Activated gamma-delta T cell (primary cell): ENCODE results near the gene CLECL1.
"Not testable (repeated sequence)": the region's sequence is repeated elsewhere in the genome, so short reads cannot be mapped to it uniquely, and the experiment has no call there.

Experiments used
- DNase-seq: peaks from one replicate; lab custom pipeline; 2025; lab: John Stamatoyannopoulos, UW

CLECL1 gene

DNA sequence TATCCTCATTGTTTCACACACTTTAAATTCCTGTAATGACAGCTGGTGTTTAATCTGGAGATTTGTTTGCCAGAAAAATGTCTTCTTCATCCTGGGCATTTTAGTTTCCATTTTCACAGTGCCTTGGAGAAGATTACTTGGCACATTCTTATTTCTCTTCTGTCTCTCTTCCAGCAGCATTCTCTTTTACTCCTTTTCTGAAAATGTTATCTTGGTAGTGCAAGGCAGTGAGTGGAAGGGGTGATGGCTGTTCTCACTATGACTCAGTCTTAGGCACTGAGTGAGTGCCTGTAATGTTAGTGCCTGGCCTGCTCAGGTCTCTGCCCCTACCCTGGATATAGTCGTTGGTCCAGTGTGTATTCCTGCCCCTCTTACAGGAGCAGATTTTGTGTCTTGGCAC lies 13.1 kb downstream of the CLECL1 start:
- DNase-seq, result no peak

- no peak for DNase-seq
These were observed 13.9 kb downstream of the CLECL1 start for GRCh38 chr12:9718968-9719367.

- no peak for DNase-seq
These were observed 15.6 kb downstream of the CLECL1 start for GRCh38 chr12:9717070-9717925.

- DNase-seq, result not testable (repeated sequence)
These were observed 19.8 kb downstream of the CLECL1 start for GRCh38 chr12:9713032-9713558.

- no peak for DNase-seq
These were observed 21.2 kb downstream of the CLECL1 start for GRCh38 chr12:9711664-9712063.

- DNase-seq, result no peak
These were observed 22.1 kb downstream of the CLECL1 start for GRCh38 chr12:9710584-9711375.

GRCh38 chr12:9708853-9709252 lies 24.0 kb downstream of the CLECL1 start:
- no peak for DNase-seq

DNA sequence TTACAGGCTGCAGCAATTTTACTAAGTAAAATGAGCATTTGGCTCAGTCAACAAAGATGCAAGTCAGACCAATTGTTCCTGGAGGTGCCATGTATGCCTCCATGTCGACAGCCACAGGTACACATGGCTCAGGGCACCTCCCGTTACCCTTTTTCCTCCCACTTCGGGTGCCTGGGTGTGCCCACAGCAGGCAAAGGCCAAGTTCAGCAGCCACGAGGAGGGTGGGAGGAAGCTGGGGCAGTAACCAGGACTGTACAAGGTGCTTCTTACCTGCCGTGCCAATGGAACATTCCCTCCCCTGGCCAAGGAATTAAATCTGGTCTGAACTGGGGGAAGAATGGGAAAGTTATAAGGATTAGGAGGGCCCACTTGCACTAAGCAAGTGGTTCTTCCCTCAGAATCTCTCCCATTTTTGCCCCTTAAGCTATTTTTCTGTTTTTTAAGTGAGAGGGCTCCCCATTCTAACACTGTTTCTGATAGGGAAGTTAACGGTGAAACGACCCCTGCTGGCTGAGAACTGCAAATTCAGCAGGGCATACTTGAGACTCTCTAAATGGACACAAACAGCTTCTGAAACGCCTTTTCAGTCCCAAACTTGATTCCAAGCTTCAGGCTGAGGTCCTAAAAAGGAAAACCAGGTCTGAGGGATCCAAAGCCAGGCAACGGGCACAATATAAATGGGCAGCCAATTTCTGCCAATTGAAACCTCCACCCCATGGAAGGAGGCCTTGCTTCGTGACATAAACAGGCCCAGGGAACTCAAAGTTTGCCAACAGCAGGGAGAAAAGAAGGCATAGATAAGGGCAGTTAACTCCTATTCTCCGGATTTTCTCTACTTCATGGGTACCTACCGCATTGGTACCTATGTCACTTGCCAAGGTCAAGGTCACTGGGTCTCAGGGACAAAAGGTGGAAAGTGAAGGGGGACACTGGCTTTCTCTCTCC lies 24.8 kb downstream of the CLECL1 start:
- DNase-seq, result no peak

- no peak for DNase-seq
These were observed 25.5 kb downstream of the CLECL1 start for GRCh38 chr12:9707356-9707755.

DNA sequence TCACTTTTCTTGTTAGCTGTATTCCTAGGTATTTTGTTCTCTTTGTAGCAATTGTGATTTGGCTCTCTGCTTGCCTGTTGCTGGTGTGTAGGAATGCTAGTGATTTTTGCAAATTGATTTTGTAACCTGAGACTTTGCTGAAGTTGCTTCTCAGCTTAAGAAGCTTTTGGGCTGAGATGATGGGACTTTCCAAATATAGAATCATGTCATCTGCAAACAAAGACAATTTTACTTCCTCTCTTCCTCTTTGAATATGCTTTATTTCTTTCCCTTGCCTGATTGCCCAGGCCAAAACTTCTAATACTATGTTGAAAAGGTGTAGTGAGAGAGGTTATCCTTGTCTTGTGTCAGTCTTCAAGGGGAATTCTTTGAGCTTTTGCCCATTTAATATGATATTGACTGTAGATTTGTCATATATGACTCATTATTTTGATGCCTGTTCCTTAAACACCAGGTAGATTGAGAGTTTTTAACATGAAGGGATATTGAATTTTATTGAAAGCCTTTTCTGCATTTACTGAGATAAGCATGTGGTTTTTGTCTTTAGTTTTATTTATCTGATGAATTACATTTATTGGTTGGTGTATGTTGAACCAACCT lies 26.7 kb downstream of the CLECL1 start:
- no peak for DNase-seq

DNA sequence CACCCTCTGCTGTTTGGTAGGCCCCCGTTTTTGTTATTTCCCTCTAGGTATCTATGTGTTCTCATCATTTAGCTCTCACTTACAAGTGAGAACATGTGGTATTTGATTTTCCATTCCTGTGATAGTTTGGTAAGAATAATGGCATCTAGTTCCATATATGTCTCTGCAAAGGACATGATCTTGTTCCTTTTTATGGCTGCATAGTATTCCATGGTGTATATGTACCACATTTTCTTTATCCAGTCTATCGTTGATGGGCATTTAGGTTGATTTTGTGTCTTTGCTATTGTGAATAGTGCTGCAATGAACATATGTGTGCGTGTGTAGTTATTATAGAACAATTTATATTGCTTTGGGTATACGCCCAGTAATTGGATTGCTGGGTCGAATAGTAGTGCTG lies 28.3 kb downstream of the CLECL1 start:
- DNase-seq, result not testable (repeated sequence)

GRCh38 chr12:9702255-9702654 lies 30.6 kb downstream of the CLECL1 start:
- no peak for DNase-seq

- DNase-seq, result no peak
These were observed 31.3 kb downstream of the CLECL1 start for GRCh38 chr12:9701380-9702154.

- no peak for DNase-seq
These were observed 32.3 kb downstream of the CLECL1 start for GRCh38 chr12:9700606-9700956.

- no peak for DNase-seq
These were observed 32.8 kb downstream of the CLECL1 start for GRCh38 chr12:9699898-9700605.

GRCh38 chr12:9699269-9699897 lies 33.5 kb downstream of the CLECL1 start:
- DNase-seq, result no peak

GRCh38 chr12:9698681-9699080 lies 34.2 kb downstream of the CLECL1 start:
- DNase-seq, result no peak

GRCh38 chr12:9697619-9698018 lies 35.3 kb downstream of the CLECL1 start:
- no peak for DNase-seq

GRCh38 chr12:9695661-9696060 lies 37.2 kb downstream of the CLECL1 start:
- not testable (repeated sequence) for DNase-seq
